B cell (primary cell): ENCODE measurements around the gene CACNA1G. TPM values are rescaled to one million over a fixed set of nuclear protein-coding genes. Genes with fewer than 3 reads are reported as not detected.

ENCODE experiments used
- ATAC-seq: fragments of 200-7000 bp; cut with Tn5 transposase; one replicate; pipeline ENCODE4 v1.10.0; 2021; ENCODE audit warnings: low read depth, mild to moderate bottlenecking, moderate number of reproducible peaks, moderate library complexity
- CTCF ChIA-PET: fragments of 350-600 bp; sonication (Branson Sonifier 250); formaldehyde crosslinking; loops from one replicate; lab custom pipeline; 2021; ENCODE audit warnings: antibody characterized with exemption, inconsistent platforms; lab: Charles Lee
- POLR2A ChIA-PET: fragments of 350-600 bp; sonication (Branson Sonifier 250); formaldehyde crosslinking; loops from one replicate; lab custom pipeline; 2021; ENCODE audit warnings: antibody characterized with exemption; lab: Charles Lee
- DNase-seq: peaks from one replicate; pipeline ENCODE4 v3.0.0; 2013
- H2AFZ ChIP-seq: 2 replicates; pipeline ENCODE4 v1.6.1; 2012; ENCODE audit warnings: mild to moderate bottlenecking, low read depth, low read length; ENCODE audit not compliant: insufficient read depth, poor library complexity, severe bottlenecking
- H3K27ac ChIP-seq, 2 donors: 1 replicate in 1 of 2; 2 replicates in 1 of 2; pipeline ENCODE4 v1.5.1; 2012 to 2013; ENCODE audit warnings: low read length in 2 of 2, mild to moderate bottlenecking in 2 of 2, moderate library complexity in 1 of 2
- H3K27me3 ChIP-seq, 4 experiments: fragments of 200-600 bp in 1 of 4; sonication (generic) in 1 of 4; replicated peaks in 1 of 4; 1 replicate in 2 of 4; 2 replicates in 2 of 4; pipeline versions ENCODE4 v1.6.1 to v1.7.0; 2013 to 2016; ENCODE audit warnings: low read length in 3 of 4, mild to moderate bottlenecking in 2 of 4, mixed read lengths in 1 of 4, moderate library complexity in 1 of 4; ENCODE audit not compliant: insufficient read depth in 4 of 4, control insufficient read depth in 3 of 4; ENCODE audit errors: control extremely low read depth in 1 of 4
- H3K36me3 ChIP-seq, 2 experiments: replicated peaks in 1 of 2; 1 replicate in 1 of 2; 2 replicates in 1 of 2; pipeline versions ENCODE4 v1.6.1 to v1.7.1; 2013; ENCODE audit warnings: low read length in 1 of 2; ENCODE audit not compliant: insufficient read depth in 2 of 2, control insufficient read depth in 1 of 2; ENCODE audit errors: control extremely low read depth in 1 of 2, extremely low read depth in 1 of 2
- H3K4me1 ChIP-seq, 2 donors: fragments of 200-600 bp in 1 of 2; sonication (generic) in 1 of 2; 1 replicate in 1 of 2; 2 replicates in 1 of 2; pipeline versions ENCODE4 v1.5.1 to v1.6.1; 2013 to 2017; ENCODE audit warnings: low read length in 2 of 2; ENCODE audit not compliant: control insufficient read depth in 2 of 2, insufficient read depth in 2 of 2
- H3K4me2 ChIP-seq: replicated peaks from 2 replicates; pipeline ENCODE3; 2012; ENCODE audit warnings: mild to moderate bottlenecking, low read depth, low read length; ENCODE audit not compliant: poor library complexity, severe bottlenecking
- H3K4me3 ChIP-seq, 5 experiments: fragments of 200-600 bp in 1 of 5; sonication (generic) in 1 of 5; 1 replicate in 3 of 5; 2 replicates in 2 of 5; pipeline versions ENCODE4 v1.5.1 to v1.7.0; 2011 to 2016; ENCODE audit warnings: low read length in 4 of 5, mild to moderate bottlenecking in 4 of 5, low read depth in 2 of 5, control low read depth in 1 of 5, moderate library complexity in 1 of 5; ENCODE audit not compliant: insufficient read depth in 1 of 5; ENCODE audit errors: control extremely low read depth in 1 of 5, extremely low read depth in 1 of 5
- H3K79me2 ChIP-seq: fragments of 200-600 bp; sonication (generic); one replicate; pipeline ENCODE4 v1.6.0; 2016; ENCODE audit warnings: low read length; ENCODE audit not compliant: control insufficient read depth, insufficient read depth
- H3K9ac ChIP-seq: fragments of 200-600 bp; sonication (generic); 2 replicates; pipeline ENCODE4 v1.6.1; 2017; ENCODE audit warnings: mild to moderate bottlenecking, low read length, moderate library complexity
- H3K9me3 ChIP-seq, 3 donors: one replicate each; pipeline versions ENCODE4 v1.6.1 to v1.7.1; 2013; ENCODE audit warnings: low read length in 2 of 3; ENCODE audit not compliant: control insufficient read depth in 2 of 3, insufficient read depth in 1 of 3; ENCODE audit errors: control extremely low read depth in 1 of 3
- H4K20me1 ChIP-seq: 2 replicates; pipeline ENCODE4 v1.6.0; 2012; ENCODE audit warnings: mild to moderate bottlenecking, low read length; ENCODE audit not compliant: insufficient read depth, control insufficient read depth, poor library complexity, severe bottlenecking
- H3K27ac Mint-ChIP-seq: one replicate; pipeline ENCODE4 v1.8.0; 2021; ENCODE audit warnings: mixed read lengths
- H3K27me3 Mint-ChIP-seq: one replicate; pipeline ENCODE4 v1.8.0; 2021; ENCODE audit warnings: mixed read lengths
- H3K4me1 Mint-ChIP-seq: one replicate; pipeline ENCODE4 v1.8.0; 2021; ENCODE audit warnings: mixed read lengths
- H3K4me3 Mint-ChIP-seq: one replicate; pipeline ENCODE4 v1.8.0; 2021; ENCODE audit warnings: mixed read lengths
- H3K9me3 Mint-ChIP-seq: one replicate; pipeline ENCODE4 v1.8.0; 2022; ENCODE audit warnings: mixed read lengths; ENCODE audit not compliant: insufficient read depth
- CTCF ChIP-seq: fragments of 200-600 bp; IDR thresholded peaks from one replicate; pipeline ENCODE4 v1.8.0; 2022; ENCODE audit warnings: antibody characterized with exemption, mild to moderate bottlenecking
- EZH2 ChIP-seq: IDR thresholded peaks from 2 replicates; pipeline ENCODE4 v1.6.1; 2012; ENCODE audit warnings: borderline replicate concordance, low read depth, mild to moderate bottlenecking, moderate library complexity, low read length; ENCODE audit not compliant: insufficient read depth, poor library complexity, severe bottlenecking
- WGBS: methylation state at CpG from one replicate; pipeline ENCODE4 v1.1.5; 2013; ENCODE audit warnings: missing lambda C conversion rate; ENCODE audit not compliant: insufficient coverage; 5-methylcytosine and 5-hydroxymethylcytosine counted together
- intact Hi-C: fragments of 100-400 bp; cut with micrococcal nuclease; formaldehyde crosslinking; loops from one replicate; pipeline ENCODE4 v1.10.0; 2022
- polyA plus RNA-seq: library from polyadenylated mRNA; depleted of rRNA; stranded (reverse); fragments of >200 nt; gene quantifications from 2 replicates; pipeline ENCODE4 v1.2.3, GENCODE V29; 2012
- total RNA-seq, 2 donors: library from RNA; stranded (reverse); fragments of 120-200 nt in 1 of 2; gene quantifications; 1 replicate in 1 of 2; 2 replicates in 1 of 2; pipeline versions ENCODE4 v1.2.3 to v1.2.4, GENCODE V29; 2013 to 2022

The CACNA1G gene
- total and polyA plus RNA-seq, 2 donors (not counting 1 experiment from before 2014, with no cell fraction given) = 0.12 TPM; not detected in 1

- Histone ChIP-seq H3K27me3 (peaks cover 0 to 77% (median 33%) of the 10 kb centered on the region in 4 experiments), H3K4me2 (peak overlapping the region; percentile 99), H3K9me3 (peaks cover 0 to 27% (median 0%) of the 10 kb centered on the region in 3 donors), H4K20me1 (peaks cover 8% of the 10 kb centered on the region), H3K9ac (peak overlapping the region; percentile 71), H3K36me3 (no peaks in the 10 kb centered on the region), H3K79me2 (no peaks in the 10 kb centered on the region), H3K27ac (no peak overlapping the region), H3K4me1 (peaks cover 34 to 35% of the 10 kb centered on the region in 2 donors), H3K4me3 (peak overlapping the region in 4 of 5 experiments; percentile 43 to 70 (median 60)), H2AFZ (peak overlapping the region; percentile 47)
- no peaks in the 10 kb centered on the region for H3K9me3 Mint-ChIP-seq
- TF ChIP-seq EZH2 (peak; percentile 52), CTCF (no peak)
- H3K4me1 Mint-ChIP-seq = peaks cover 26% of the 10 kb centered on the region
- H3K27me3 Mint-ChIP-seq = peaks cover 19% of the 10 kb centered on the region
- DNase-seq (peak; percentile 50), ATAC-seq (no peak)
- ChIA-PET POLR2A (interaction anchor here (0.6 kb wide), 1 partner anchor 503 kb away, joined by 3 read pairs; no protein-coding TSS in a partner anchor), CTCF (no interaction called here)
- H3K4me3 Mint-ChIP-seq = peak overlapping the region; percentile 87
- 3% methylated on average over 22 of the region's 55 CpGs for WGBS
- H3K27ac Mint-ChIP-seq = no peak overlapping the region
- intact Hi-C loops = no loop called here
Observed at GRCh38 chr17:50558941-50559614, 1.4 kb upstream of the CACNA1G start.

- Histone ChIP-seq H2AFZ (peak overlapping the region; percentile 64), H4K20me1 (peaks cover 8% of the 10 kb centered on the region), H3K27me3 (peaks cover 0 to 82% (median 34%) of the 10 kb centered on the region in 4 experiments), H3K79me2 (no peaks in the 10 kb centered on the region), H3K9me3 (peaks cover 0 to 27% (median 0%) of the 10 kb centered on the region in 3 donors), H3K36me3 (no peaks in the 10 kb centered on the region), H3K27ac (no peak overlapping the region), H3K4me2 (peak overlapping the region; percentile 99), H3K9ac (peak overlapping the region; percentile 71), H3K4me1 (peaks cover 34 to 35% of the 10 kb centered on the region in 2 donors), H3K4me3 (peak overlapping the region in 4 of 5 experiments; percentile 43 to 70 (median 60))
- intact Hi-C loops = loop anchor here (1.0 to 5.0 kb wide), 4 partner anchors 12 to 307 kb away; partner anchors contain the start of genes ANKRD40, SPATA20 and TOB1
- Mint-ChIP-seq H3K27ac (no peak overlapping the region), H3K27me3 (peaks cover 24% of the 10 kb centered on the region), H3K4me3 (peak overlapping the region; percentile 87), H3K4me1 (peaks cover 26% of the 10 kb centered on the region), H3K9me3 (no peaks in the 10 kb centered on the region)
- ChIA-PET CTCF (interaction anchor here (1.0 kb wide), 1 partner anchor 18 kb away, joined by 3 read pairs; no protein-coding TSS in a partner anchor), POLR2A (no interaction called here)
- WGBS = 7% methylated on average over 23 of the region's 27 CpGs
- ATAC-seq (peak; percentile 26), DNase-seq (peak; percentile 58)
- no peak for TF ChIP-seq EZH2
- no peak for TF ChIP-seq CTCF
Observed at GRCh38 chr17:50559674-50560184, 786 bp upstream of the CACNA1G start.
